DMS 273 (cell line): ENCODE measurements around the gene CKM.
A peak's percentile ranks its signal among the peaks of the same experiment; 100 is the strongest.
"Not testable (repeated sequence)": the region's sequence is repeated elsewhere in the genome, so short reads cannot be mapped to it uniquely, and the experiment has no call there.

Experiments used
- DNase-seq: peaks from one replicate; lab custom pipeline; 2025; ENCODE audit not compliant: unreplicated experiment; lab: John Stamatoyannopoulos, UW

Gene CKM

DNA sequence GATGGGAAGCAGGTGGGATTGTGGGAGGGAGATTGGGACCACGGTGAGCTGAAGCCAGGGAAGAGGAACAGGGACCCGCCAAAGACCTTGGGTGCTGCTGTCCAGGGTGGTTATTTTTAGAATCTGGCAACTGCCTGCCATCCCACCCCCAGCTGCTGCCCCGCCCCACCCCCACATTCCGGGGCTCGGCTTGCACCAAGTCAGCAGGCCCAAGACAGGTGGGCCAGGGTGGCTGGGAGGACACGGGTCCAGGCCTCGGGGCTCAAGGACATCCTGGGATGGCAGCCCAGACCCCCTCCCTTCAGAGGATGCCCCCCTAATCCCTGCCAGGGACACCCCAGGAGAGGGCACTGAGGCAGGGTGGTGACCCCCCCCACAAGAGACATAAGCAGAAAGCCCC, 827 bp downstream of the CKM start:
- DNase-seq = peak; percentile 32

GRCh38 chr19:45320997-45321775, 1.5 kb downstream of the CKM start:
- DNase-seq = no peak

DNA sequence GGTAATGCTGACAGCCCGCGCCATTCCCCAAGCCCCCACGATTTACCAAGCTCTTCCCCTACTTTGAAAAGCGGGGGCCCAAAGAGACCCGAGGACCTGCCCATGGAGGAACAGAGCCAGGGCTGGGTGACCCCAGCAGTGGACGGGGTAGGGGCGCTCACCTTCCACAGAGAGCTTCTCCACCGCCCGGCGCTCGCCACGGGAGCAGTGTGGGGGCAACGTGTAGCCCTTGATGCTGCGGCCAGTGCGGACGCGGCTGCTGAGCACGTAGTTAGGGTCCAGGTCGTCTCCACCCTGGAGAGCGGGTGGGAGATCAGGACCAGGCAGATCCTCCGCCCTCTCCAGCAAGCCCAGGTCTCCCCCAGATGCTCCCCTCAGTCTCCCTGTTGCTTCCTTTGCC, 7.4 kb downstream of the CKM start:
- no peak for DNase-seq

DNA sequence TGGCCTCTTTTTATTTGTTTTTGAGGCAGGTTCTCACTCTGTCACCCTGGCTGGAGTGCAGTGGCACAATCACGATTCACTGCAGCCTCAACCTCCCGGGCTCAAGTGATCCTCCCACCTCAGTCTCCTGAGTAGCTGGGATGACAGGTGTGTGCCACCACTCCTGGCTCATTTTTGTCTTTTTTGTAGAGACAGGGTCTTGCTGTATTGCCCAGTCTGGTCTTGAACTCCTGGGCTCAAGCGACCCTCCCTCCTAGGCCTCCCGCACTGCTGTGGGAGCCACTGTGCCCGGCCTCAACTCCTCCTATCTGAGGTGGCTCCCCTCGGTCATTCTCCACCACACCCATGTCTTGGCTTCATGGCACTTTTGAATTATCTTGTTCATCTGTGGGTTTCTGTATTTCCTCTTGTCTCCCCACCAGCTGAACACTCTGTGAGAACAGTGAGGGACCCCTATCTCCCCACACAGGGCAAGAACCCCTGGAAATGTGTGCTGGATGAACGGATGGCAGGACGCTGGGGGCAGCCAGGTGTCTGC, 7.9 kb downstream of the CKM start:
- DNase-seq = no peak

- DNase-seq = not testable (repeated sequence)
These were observed 10.4 kb downstream of the CKM start for GRCh38 chr19:45312285-45312684.

DNA sequence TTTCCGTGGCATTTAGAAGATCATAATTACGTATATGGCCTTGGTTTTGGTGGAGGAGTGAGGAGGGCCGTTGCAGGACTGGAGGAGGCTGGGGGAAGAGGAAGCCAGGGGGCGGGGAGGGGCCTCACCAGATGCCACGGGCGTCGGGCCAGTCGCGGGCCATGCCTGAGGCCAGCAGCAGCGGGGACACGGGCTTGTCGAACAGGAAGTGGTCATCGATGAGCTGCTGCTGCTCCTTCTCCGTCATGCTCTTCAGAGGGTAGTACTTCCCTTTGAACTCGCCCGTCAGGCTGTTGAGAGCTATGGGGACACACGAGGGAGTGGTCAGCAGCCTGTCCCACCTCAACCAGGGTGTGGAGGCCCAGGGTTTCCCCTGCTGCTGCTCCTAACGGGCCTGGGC, 11.1 kb downstream of the CKM start:
- DNase-seq = peak; percentile 46

GRCh38 chr19:45309322-45309721, 13.4 kb downstream of the CKM start:
- DNase-seq = not testable (repeated sequence)

GRCh38 chr19:45307361-45307760, 15.3 kb downstream of the CKM start:
- DNase-seq = no peak

DNA sequence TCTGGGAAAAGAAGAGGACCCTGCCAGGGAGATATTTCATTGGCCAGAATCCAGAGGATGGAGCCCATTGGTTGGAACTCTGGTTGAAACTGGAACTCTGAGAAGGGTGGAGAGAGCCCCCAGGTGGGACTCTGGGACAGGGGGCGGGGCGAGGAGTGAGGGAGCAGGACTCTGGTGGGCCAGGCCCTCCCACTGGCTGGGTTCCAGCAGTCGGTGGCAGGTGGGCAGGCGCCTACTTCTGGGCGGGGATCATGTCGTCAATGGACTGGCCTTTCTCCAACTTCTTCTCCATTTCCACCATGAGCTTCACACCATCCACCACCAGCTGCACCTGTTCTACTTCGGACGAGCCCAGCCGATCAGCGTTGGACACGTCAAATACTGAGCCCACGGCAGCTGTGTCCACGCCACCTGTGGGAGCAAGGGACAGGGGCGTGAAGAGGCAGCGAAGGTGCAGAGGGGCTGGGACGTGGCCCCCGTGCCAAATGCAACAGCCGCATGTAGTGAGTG, 16.1 kb downstream of the CKM start:
- DNase-seq = peak; percentile 77

GRCh38 chr19:45306040-45306439, 16.6 kb downstream of the CKM start:
- DNase-seq = no peak

DNA sequence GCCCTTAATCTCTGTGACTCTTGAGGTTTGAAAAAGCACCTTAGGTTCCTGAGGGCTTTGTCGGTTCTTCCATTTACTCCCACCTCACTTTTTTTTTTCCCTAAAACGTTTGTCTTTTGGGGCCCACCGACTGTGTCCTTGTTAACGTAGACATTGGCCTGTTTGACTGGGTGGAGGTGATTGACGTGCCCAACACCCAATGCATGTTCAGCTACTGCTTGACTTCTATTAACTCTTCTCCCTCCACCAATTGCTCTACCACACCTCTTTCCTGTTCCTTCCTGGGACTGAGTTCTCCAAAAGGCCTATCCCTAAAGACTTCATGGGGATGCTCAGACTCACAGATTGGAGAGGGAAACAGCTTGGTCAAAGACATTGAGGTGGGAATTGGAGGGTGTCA, 17.3 kb downstream of the CKM start:
- no peak for DNase-seq

- DNase-seq = no peak
These were observed 17.7 kb downstream of the CKM start for GRCh38 chr19:45305007-45305406.

DNA sequence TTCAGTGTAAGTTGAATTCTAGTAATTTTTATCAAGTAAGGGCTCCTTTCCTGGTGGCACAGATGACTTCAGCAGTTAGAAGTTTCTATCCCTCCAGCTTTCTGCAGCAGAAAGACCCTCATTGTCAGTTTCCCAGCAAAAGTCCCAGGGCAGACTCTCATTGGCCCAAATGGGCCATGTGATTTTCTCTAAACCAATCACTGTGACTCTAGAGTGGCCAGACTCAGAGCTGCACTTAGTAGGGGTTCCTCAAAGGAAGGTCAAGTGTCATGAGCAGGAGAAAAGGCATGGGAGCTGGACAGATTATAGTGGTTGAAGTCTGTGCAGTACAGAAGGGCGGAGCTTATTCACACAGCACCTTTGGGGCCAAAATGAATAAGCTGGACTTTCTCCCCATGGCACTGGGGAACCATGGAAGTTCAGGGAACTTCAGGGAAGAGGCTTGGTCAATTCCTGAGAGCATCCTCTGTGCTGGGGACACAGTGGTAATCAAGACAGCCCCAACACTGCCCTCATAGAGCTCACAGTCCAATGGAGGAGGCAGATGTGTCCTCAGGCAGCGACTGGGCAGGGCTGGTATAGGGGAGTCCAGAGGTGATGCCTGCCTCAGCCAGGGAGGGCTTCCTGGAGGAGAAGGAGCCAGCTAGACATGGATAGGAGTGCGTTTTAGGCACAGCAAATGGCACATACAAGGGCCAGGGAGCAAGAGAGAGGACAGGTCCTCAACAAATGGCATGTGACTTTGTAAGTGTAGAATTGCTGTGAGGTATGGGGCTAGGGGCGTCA, 18.3 kb downstream of the CKM start:
- no peak for DNase-seq

DNA sequence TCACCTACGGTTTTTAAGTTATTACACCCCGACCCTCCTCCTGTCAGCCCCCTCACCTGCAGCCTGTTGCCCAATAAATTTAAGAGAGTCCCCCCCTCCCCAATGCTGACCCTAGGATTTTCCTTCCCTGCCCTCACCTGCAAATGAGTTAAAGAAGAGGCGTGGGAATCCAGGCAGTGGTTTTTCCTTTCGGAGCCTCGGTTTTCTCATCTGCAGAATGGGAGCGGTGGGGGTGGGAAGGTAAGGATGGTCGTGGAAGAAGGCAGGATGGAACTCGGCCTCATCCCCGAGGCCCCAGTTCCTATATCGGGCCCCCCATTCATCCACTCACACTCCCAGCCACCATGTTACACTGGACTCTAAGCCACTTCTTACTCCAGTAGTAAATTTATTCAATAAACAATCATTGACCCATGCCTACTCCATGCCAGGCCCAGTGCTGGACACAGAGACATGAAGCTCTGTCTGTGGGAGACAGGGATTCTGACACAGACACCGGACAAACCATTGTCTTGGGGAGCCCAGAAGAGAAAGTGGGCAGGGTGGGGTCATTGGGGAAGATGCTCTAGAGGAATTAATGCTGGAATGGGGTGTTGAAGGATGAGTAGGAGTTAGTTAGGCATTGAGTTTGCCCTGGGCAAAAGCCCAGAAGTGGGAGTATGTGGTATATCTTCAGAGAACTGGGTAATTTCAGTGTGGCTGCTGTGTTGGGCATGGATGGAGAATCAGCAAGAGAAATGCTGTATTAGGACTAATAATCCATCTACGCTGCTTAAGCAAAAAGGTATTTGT, 19.2 kb downstream of the CKM start:
- no peak for DNase-seq

DNA sequence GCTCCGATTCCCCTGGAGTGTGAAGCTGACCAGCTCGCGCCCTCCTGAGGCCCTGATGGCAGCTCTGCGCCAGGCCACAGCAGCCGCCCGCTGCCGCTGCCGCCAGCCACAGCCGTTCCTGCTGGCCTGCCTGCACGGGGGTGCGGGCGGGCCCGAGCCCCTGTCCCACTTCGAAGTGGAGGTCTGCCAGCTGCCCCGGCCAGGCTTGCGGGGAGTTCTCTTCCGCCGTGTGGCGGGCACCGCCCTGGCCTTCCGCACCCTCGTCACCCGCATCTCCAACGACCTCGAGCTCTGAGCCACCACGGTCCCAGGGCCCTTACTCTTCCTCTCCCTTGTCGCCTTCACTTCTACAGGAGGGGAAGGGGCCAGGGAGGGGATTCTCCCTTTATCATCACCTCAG, 20.3 kb downstream of the CKM start:
- no peak for DNase-seq

GRCh38 chr19:45299719-45300118, 23.0 kb downstream of the CKM start:
- no peak for DNase-seq

GRCh38 chr19:45298264-45298663, 24.4 kb downstream of the CKM start:
- DNase-seq = no peak

DNA sequence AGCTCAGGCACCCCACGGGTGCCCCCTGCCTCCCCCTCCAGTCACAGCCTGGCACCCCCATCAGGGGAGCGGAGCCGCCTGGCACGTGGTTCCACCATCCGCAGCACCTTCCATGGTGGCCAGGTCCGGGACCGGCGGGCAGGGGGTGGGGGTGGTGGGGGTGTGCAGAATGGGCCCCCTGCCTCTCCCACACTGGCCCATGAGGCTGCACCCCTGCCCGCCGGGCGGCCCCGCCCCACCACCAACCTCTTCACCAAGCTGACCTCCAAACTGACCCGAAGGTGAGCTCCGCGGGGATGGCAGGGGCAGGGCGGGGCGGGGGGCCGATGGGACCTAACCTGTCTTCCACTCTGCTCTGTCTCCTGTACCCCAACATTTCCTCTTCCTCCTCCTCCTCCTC, 25.0 kb downstream of the CKM start:
- DNase-seq = no peak

DNA sequence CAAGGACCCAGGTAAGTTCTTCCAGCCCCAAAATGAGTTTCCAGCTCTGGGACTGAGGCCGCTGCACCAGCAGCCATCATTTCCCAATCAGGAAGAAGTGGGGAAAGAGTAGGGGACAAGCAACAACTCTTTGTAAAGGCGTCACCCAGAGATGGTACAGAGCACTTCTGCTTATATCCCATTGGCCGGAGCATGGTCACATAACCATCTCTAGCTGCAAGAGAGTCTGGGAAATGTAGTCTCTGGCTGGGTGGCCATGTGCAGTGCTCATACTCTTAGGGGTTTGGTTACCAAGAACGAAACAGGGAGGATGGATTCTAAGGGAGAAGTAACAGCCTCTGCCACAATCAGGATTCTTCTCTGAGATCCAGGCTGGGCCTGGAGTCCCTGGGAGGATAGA, 26.3 kb downstream of the CKM start:
- no peak for DNase-seq

DNA sequence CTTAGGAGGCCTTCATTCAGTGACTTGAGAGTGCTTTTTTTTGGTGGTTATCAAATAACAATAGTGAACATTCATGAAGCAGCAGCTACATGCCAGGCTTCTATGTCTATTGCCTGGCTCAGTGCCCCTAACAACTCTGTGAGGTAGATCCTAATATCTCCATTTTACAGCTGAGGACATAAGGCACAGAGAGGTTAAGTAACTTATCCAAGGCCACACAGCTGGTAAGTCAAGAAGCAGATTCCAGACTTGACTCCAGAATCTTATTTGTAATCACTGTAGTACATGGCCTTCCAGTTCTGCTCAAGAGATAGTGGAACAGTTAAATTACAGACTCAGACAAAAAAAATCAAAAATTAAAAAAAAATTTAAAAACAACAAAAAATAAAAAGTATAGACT, 26.8 kb downstream of the CKM start:
- no peak for DNase-seq
